Stimulated activated CD8-positive, alpha-beta memory T cell treated with anti-CD3 and anti-CD28 coated beads, Interleukin-2, amount 100 ng/mL, for 1 hour (primary cell): ENCODE results near the gene NKTR.

ENCODE experiments used
- DNase-seq, 2 donors: peaks; one replicate each; pipeline ENCODE4 v3.0.0-alpha.2; 2020; ENCODE audit warnings: low read depth in 2 of 2

Gene NKTR

DNA sequence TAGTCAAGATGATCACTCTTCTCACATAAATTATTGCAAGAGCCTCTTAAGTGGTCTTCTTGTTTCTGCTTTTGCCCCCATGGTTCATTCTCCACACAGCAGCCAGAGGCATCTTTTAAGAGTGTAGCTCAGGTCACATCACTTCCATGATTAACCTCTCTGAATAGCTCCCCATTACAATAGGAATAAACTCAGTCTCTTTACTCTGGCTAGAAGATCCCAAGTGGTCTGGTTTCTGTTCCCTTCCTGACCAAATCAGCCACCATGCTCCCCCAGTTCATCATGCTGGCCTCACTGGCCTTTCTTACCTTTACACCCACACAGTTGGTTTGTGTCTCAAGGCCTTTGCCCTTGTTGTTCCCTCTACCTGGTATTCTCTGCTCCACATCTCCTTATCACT, 93.9 kb downstream of the NKTR start:
- DNase-seq: no peak

DNA sequence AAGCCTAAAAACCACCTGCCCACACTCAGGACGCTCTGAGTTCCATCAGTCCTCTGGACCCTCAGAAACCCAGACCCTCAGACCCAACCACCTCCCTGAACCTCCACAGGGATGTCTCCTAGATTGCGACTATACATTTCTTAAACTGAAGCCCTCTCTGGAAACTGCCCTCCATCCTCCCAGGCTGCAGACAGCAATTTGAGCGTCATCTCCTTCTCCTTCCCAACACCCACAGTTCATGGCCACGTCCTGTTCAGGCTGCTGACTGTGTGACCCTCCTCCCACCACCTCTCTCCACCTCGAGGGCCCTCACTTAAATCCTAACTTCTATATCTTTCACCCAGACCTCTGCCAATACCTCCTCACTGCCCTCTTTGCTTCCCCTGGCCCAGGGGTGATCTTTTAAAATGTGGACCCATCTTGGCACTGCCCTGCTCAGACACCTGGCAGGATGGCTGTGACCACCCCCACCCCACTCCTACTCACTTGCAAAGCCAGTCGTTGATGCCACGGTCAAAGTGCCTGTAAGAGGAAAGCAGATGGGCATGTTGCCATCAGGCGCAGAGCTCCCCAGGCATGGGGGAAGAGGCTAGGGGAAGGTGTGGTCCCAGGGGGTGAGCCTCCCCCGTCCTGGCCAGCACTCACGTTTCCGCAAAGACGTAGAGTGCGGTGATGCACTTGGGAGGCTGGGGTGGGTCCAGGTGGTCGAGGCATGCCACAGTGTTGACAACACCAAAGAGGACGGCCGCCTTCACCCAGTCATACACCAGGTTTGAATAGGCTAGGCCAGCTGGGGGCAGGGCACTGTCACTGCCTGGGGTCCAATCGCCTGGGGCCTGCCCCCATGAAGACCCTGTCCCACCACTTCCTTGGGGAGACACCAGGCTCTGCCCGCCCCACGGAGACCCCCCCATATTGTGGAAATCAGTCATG, 96.1 kb downstream of the NKTR start:
- DNase-seq: no peak

DNA sequence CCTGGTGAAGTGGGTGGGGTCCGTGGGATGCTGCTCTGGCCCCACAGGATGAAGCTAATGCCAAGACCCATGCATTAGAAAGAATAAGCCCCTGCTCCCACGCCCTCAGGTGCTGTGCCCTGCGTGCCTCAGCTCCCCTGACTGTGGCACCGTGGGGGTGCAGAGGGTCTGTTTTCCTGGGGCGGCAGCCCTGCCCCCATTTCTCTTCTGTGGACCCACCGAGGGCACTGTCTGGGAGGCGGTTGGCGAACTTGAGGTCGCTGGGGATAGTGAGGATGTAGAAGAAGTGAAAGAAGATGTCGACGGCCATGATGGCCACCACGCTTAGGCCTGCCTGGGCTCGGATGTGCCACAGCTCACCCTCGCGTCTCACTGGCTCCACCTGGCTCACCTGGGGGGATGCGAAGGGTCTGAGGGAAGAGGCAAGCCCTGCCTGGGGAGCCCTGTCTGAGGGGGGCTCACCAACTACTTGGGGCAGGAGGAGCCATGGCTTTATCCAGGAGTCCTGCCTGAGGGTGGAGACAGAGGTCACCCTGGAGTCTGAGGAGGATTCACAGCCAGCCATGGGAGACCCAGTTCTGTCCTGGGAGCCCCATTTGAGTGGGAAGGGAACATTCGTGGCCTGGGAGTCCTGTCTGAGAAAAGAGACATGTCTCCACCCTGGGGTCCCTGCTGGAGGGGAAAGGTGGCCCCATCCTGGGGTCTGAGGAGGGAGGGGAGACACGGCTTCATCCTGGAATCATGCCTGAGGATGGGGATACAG, 97.0 kb downstream of the NKTR start:
- no peak for DNase-seq
